Measurements from ENCODE around the gene SCAMP4.

Gene SCAMP4

DNA sequence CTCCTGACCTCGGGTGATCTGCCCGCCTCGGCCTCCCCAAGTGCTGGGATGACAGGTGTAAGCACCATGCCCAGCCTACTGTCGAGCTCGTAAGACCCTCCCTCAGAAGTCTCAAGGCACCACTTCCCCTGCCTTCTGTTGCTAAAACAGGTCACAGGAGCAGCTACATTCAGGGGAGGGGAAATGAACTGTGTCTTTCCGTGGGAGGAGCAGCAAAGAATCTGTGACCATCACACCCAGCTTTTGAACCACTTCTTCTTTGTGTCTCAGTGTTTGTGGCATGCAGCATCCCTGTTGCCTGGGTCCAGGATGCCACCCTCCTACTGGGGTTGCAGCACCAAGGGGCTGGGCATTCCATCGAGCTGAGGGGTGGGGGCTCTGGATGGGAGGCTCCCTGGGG is 28.0 kb downstream of the SCAMP4 start:
- Histone ChIP-seq H2AFZ (ENCODE audit: low read length) (no peak overlapping the region), H3K4me2 (ENCODE audit: low read length) (no peak overlapping the region), H3K9me2 (ENCODE audit: low read depth, low read length) (no peaks in the 10 kb centered on the region), H3K4me1 (ENCODE audit: insufficient read depth, low read length, severe bottlenecking) (peaks cover 18% of the 10 kb centered on the region), H3K36me3 (ENCODE audit: insufficient read depth, low read length) (peaks cover 4% of the 10 kb centered on the region; the same call in 1 of the 2 replicates), H4K20me1 (ENCODE audit: insufficient read depth, low read length) (no peaks in the 10 kb centered on the region), H3K79me2 (ENCODE audit: insufficient read depth, low read length) (no peaks in the 10 kb centered on the region), H3K9ac (ENCODE audit: low read length) (no peak overlapping the region), H3K27me3 (ENCODE audit: insufficient read depth, low read length) (no peaks in the 10 kb centered on the region; the same call in 1 of the 2 replicates), H3K27ac (ENCODE audit: low read depth, low read length, poor library complexity, severe bottlenecking) (no peak overlapping the region), H3F3A (ENCODE audit: insufficient read depth, low read length) (0 out of 2 replicates have a peak, but pooled peaks cover 1% of the 10 kb centered on the region), H3K4me3 (ENCODE audit: low read depth, low read length, poor library complexity, severe bottlenecking) (no peak overlapping the region), H3K9me3 (ENCODE audit: low read length) (peaks cover 10% of the 10 kb centered on the region; the same call in 1 of the 2 replicates)
- TF ChIP-seq EZH2 (IDR thresholded peaks at IDR 0.05; ENCODE audit: borderline replicate concordance, low read length), result no peak
- TF ChIP-seq, protein P1, sequence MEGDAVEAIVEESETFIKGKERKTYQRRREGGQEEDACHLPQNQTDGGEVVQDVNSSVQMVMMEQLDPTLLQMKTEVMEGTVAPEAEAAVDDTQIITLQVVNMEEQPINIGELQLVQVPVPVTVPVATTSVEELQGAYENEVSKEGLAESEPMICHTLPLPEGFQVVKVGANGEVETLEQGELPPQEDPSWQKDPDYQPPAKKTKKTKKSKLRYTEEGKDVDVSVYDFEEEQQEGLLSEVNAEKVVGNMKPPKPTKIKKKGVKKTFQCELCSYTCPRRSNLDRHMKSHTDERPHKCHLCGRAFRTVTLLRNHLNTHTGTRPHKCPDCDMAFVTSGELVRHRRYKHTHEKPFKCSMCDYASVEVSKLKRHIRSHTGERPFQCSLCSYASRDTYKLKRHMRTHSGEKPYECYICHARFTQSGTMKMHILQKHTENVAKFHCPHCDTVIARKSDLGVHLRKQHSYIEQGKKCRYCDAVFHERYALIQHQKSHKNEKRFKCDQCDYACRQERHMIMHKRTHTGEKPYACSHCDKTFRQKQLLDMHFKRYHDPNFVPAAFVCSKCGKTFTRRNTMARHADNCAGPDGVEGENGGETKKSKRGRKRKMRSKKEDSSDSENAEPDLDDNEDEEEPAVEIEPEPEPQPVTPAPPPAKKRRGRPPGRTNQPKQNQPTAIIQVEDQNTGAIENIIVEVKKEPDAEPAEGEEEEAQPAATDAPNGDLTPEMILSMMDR (IDR thresholded peaks at IDR 0.05; ENCODE audit: low read length), result no peak

DNA sequence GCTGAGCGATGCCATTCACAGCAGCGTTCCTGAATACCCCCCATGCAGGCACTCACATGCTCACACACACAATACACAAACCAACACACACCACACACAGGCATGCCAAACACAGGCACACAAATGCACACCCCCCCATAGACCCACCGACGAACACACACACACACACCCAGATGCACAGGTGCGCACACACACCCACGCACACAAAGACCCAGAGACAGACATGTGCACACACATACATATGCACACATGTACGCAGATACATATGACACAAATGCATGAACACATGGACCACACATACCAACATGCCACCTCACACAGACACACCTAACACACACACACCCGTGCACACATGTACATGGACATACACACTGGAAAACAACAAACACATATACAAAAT is 28.7 kb downstream of the SCAMP4 start:
- H3K9me3 ChIP-seq (ENCODE audit: low read length), result peaks cover 10% of the 10 kb centered on the region; the same call in 1 of the 2 replicates
- H2AFZ ChIP-seq (ENCODE audit: low read length), result no peak overlapping the region
- no peaks in the 10 kb centered on the region for H3F3A ChIP-seq (ENCODE audit: insufficient read depth, low read length)
- H3K27me3 ChIP-seq (ENCODE audit: insufficient read depth, low read length), result no peaks in the 10 kb centered on the region; the same call in 1 of the 2 replicates
- no peak overlapping the region for H3K4me3 ChIP-seq (ENCODE audit: low read depth, low read length, poor library complexity, severe bottlenecking)
- no peak overlapping the region for H3K9ac ChIP-seq (ENCODE audit: low read length)
- no peaks in the 10 kb centered on the region for H3K79me2 ChIP-seq (ENCODE audit: insufficient read depth, low read length)
- H3K4me1 ChIP-seq (ENCODE audit: insufficient read depth, low read length, severe bottlenecking), result peaks cover 17% of the 10 kb centered on the region
- TF ChIP-seq EZH2 (IDR thresholded peaks at IDR 0.05; ENCODE audit: borderline replicate concordance, low read length), result no peak
- TF ChIP-seq, protein P1 (IDR thresholded peaks at IDR 0.05; ENCODE audit: low read length), result no peak
- H3K36me3 ChIP-seq (ENCODE audit: insufficient read depth, low read length), result peaks cover 4% of the 10 kb centered on the region; the same call in 1 of the 2 replicates
- no peak overlapping the region for H3K27ac ChIP-seq (ENCODE audit: low read depth, low read length, poor library complexity, severe bottlenecking)
- no peaks in the 10 kb centered on the region for H4K20me1 ChIP-seq (ENCODE audit: insufficient read depth, low read length)
- no peak overlapping the region for H3K4me2 ChIP-seq (ENCODE audit: low read length)
- H3K9me2 ChIP-seq (ENCODE audit: low read depth, low read length), result no peaks in the 10 kb centered on the region

DNA sequence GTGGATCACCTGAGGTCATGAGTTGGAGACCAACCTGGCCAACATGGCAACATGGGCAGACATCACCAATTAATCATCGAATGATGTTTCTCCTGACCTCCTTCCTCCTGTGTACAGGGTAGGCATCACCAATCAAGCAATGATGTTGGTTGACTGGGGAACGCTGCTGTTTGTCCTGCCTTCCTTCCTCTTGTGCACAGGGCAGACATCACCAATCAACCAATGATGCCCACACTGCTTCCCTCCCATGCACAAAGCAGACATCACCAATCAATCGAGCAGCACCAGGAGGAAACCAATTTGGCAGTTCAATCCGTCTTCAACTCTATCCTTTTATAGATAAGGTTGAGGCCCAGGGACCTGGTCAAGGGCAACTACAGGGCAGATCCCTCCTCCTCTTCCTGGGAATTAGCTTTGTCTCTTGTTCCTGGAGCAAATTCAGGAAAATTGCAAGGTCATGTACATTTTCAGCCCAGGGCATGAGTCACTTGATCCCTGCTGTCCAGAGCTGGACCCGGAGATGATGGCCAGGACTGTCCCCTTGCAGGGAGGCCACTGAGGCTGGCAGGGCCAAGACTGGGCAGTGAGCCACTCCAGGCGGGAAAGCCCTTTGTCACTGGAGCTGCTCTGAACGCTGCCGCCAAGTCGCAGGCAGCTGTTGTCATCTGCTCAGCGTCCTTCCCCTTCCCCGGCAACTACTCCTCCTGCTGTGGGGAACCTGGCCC is 30.4 kb downstream of the SCAMP4 start:
- Histone ChIP-seq H3K27me3 (ENCODE audit: insufficient read depth, low read length) (no peaks in the 10 kb centered on the region; the same call in 1 of the 2 replicates), H3F3A (ENCODE audit: insufficient read depth, low read length) (no peaks in the 10 kb centered on the region), H3K27ac (ENCODE audit: low read depth, low read length, poor library complexity, severe bottlenecking) (no peak overlapping the region), H2AFZ (ENCODE audit: low read length) (no peak overlapping the region), H3K4me3 (ENCODE audit: low read depth, low read length, poor library complexity, severe bottlenecking) (no peak overlapping the region), H3K9me3 (ENCODE audit: low read length) (peaks cover 10% of the 10 kb centered on the region; the same call in 1 of the 2 replicates), H4K20me1 (ENCODE audit: insufficient read depth, low read length) (no peaks in the 10 kb centered on the region), H3K4me2 (ENCODE audit: low read length) (no peak overlapping the region), H3K9ac (ENCODE audit: low read length) (no peak overlapping the region), H3K4me1 (ENCODE audit: insufficient read depth, low read length, severe bottlenecking) (peaks cover 14% of the 10 kb centered on the region), H3K79me2 (ENCODE audit: insufficient read depth, low read length) (no peaks in the 10 kb centered on the region), H3K36me3 (ENCODE audit: insufficient read depth, low read length) (peaks cover 4% of the 10 kb centered on the region; the same call in 1 of the 2 replicates), H3K9me2 (ENCODE audit: low read depth, low read length) (no peaks in the 10 kb centered on the region)
- TF ChIP-seq, protein P1 (IDR thresholded peaks at IDR 0.05; ENCODE audit: low read length), result no peak

Data from OCI-LY1 (cell line).